Breast epithelium (tissue), 4 donors: ENCODE data around the gene CERS1. TPM values are rescaled to one million over a fixed set of nuclear protein-coding genes. Genes with fewer than 3 reads are reported as not detected.

Source experiments
- DNase-seq, 2 donors: peaks; one replicate each; pipeline ENCODE4 v3.0.0-alpha.2; 2019; ENCODE audit warnings: low spot score in 2 of 2
- H3K27ac ChIP-seq, 2 donors: fragments of 200-600 bp; sonication (generic) in 1 of 2; one replicate each; pipeline ENCODE4 v1.5.1; 2016 to 2019; ENCODE audit warnings: mild to moderate bottlenecking in 1 of 2
- H3K27me3 ChIP-seq, 2 donors: fragments of 200-600 bp; sonication (generic) in 1 of 2; one replicate each; pipeline versions ENCODE4 v1.5.1 to v1.6.0; 2017 to 2019; ENCODE audit warnings: control low read depth in 1 of 2, mild to moderate bottlenecking in 1 of 2
- H3K36me3 ChIP-seq: fragments of 200-600 bp; one replicate; pipeline ENCODE4 v1.5.1; 2019
- H3K4me1 ChIP-seq, 2 donors: fragments of 200-600 bp; sonication (generic); one replicate each; pipeline ENCODE4 v1.5.1; 2016 to 2019; ENCODE audit warnings: control low read depth in 1 of 2
- H3K4me3 ChIP-seq, 3 donors: fragments of 200-600 bp; sonication (generic); 1 replicate in 2 of 3; 2 replicates in 1 of 3; pipeline ENCODE4 v1.5.1; 2016 to 2019; ENCODE audit warnings: mild to moderate bottlenecking in 3 of 3, moderate library complexity in 2 of 3
- H3K9me3 ChIP-seq, 2 donors: fragments of 200-600 bp; sonication (generic) in 1 of 2; one replicate each; pipeline ENCODE4 v1.5.1; 2016 to 2019; ENCODE audit warnings: control low read depth in 1 of 2
- POLR2A ChIP-seq: fragments of 450-650 bp; IDR thresholded peaks from one replicate; pipeline ENCODE4 v1.6.1; 2016; ENCODE audit warnings: antibody characterized with exemption, mild to moderate bottlenecking, moderate library complexity
- POLR2AphosphoS5 ChIP-seq, 3 donors: sonication (generic); formaldehyde crosslinking; IDR thresholded peaks; one replicate each; pipeline ENCODE4 v1.6.1; 2017; ENCODE audit warnings: antibody characterized with exemption in 3 of 3
- intact Hi-C: fragments of 100-400 bp; cut with DNase I; formaldehyde crosslinking; loops from one replicate; pipeline ENCODE4 v1.15.1; 2023; ENCODE audit warnings: low total_unique reads
- total RNA-seq, 3 donors: library from RNA; depleted of rRNA; stranded (reverse); fragments of >200 nt; gene quantifications; one replicate each; pipeline ENCODE4 v1.1.0, GENCODE V29; 2016
- TF ChIP-seq, protein P1 (sequence below), 3 donors: fragments of 450-650 bp; IDR thresholded peaks; one replicate each; pipeline ENCODE4 v1.5.1; 2016 to 2017; ENCODE audit warnings: antibody characterized with exemption in 3 of 3, mild to moderate bottlenecking in 3 of 3, moderate library complexity in 3 of 3

The CERS1 gene
- total RNA-seq, 3 donors from 2014 or later: 0.29 to 0.66 TPM; not detected in 1

DNA sequence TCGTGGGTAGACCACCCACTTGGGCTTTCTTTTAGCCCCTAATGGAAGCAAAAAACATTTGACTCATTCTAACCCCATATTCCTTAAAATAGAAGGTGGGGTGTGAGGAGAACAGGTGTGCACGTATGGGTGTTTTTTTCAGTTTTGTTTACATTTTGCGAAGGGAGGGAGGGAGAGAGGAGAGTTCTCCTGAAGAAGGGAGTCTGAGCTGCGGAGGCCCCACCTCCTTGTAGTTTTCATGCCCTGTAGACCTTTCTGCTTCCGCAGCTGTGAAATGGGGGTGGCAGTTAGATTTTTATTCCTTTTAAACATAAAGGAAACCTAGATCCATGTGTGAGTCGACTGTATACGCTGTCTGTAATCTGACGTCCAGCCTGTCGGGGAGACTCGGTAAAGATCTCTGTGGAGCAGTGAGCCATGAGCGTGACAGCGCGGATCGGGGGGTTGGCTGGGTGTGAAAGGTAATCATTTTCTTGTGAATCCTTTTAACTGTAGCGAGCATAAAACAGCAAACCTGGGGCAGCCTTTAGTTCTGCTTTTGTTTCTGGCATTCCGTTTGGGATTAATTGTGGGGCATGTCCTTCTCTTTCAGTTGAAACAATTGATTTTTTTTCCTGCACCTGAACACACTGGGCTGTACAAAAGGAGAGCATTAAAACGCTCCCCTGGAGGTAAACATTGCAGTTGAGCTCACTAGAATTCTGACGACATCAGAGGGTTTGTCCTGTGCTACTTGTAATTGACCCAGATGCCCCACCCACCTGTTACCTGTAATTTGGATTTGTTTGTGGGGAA, 61.9 kb downstream of the CERS1 start:
- DNase-seq: no peak
- intact Hi-C loops: no loop called here
- peak overlapping the region; percentile 88 to 96 (median 92) for H3K4me3 ChIP-seq
- H3K9me3 ChIP-seq: no peaks in the 10 kb centered on the region
- no peaks in the 10 kb centered on the region for H3K27me3 ChIP-seq
- no peak for TF ChIP-seq POLR2AphosphoS5 (IDR thresholded peaks at IDR 0.05)
- TF ChIP-seq, protein P1, sequence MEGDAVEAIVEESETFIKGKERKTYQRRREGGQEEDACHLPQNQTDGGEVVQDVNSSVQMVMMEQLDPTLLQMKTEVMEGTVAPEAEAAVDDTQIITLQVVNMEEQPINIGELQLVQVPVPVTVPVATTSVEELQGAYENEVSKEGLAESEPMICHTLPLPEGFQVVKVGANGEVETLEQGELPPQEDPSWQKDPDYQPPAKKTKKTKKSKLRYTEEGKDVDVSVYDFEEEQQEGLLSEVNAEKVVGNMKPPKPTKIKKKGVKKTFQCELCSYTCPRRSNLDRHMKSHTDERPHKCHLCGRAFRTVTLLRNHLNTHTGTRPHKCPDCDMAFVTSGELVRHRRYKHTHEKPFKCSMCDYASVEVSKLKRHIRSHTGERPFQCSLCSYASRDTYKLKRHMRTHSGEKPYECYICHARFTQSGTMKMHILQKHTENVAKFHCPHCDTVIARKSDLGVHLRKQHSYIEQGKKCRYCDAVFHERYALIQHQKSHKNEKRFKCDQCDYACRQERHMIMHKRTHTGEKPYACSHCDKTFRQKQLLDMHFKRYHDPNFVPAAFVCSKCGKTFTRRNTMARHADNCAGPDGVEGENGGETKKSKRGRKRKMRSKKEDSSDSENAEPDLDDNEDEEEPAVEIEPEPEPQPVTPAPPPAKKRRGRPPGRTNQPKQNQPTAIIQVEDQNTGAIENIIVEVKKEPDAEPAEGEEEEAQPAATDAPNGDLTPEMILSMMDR (IDR thresholded peaks at IDR 0.05): no peak
- H3K36me3 ChIP-seq: no peaks in the 10 kb centered on the region
- H3K4me1 ChIP-seq: no peaks in the 10 kb centered on the region
- H3K27ac ChIP-seq: peak overlapping the region; percentile 93 to 96

DNA sequence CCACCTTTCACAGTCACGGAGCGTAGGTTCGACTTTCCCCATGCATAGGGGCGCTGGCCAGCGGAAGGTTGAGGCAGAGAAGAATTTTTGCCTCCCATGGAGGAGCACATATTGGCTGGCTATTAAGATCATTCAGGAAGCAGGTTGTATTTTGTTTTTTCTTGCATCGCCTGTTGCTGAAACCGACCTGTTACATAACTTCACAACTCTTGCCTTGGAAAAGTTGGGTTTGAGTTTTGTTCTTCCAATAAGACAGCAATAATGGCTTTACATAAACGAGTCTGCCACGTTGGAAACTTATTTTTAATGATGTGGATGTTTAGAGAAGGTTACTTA, 62.8 kb downstream of the CERS1 start:
- Histone ChIP-seq H3K9me3 (no peaks in the 10 kb centered on the region), H3K36me3 (no peaks in the 10 kb centered on the region), H3K4me3 (peak overlapping the region; percentile 88 to 96 (median 92)), H3K4me1 (no peaks in the 10 kb centered on the region), H3K27ac (peak overlapping the region; percentile 93 to 96), H3K27me3 (no peaks in the 10 kb centered on the region)
- no peak for DNase-seq
- intact Hi-C loops: no loop called here
- TF ChIP-seq, protein P1 (IDR thresholded peaks at IDR 0.05): no peak
- no peak for TF ChIP-seq POLR2A
- TF ChIP-seq POLR2AphosphoS5 (IDR thresholded peaks at IDR 0.05): no peak

DNA sequence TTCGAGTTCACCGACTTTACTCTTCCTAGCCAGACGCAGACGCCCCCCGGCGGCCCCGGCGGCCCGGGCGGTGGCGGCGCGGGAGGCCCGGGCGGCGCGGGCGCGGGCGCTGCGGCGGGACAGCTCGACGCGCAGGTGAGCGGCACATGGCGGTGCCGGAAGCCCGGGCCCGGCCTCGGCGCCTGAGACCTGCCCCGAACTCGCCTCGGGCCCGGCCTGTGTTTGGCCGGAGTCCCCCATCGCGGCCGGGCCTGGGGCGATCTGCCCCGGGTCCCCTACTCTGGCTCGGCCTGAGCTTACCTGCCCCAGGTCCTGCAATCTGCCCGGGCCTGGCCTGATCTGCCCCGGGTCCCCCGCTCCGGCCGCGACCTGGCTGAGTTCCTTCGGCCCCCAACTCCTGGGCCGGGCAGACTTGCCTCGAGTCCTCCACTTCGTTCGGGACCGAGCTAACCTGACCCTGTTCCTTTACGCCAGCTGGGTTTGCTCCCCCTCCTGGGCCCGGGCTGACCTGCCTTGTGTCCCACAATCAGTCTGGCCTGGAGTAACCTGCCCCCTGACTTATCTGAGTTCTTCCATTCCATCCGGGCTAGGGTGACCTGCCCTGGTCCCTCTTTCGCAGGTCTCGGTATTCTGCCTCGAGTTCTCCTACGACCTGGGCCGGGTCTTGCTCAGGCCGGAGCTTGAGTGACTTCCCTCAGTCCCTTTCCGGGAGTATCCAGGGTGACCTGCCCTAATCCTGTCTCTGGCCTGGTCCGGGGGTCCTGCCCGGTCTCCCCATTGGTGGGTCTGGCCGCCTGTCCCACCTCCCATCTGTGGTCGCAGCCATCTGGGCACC, 63.4 kb downstream of the CERS1 start:
- no peak for DNase-seq
- H3K27ac ChIP-seq: peak overlapping the region; percentile 93 to 96
- TF ChIP-seq, protein P1 (IDR thresholded peaks at IDR 0.05): no peak
- no peak for TF ChIP-seq POLR2AphosphoS5 (IDR thresholded peaks at IDR 0.05)
- TF ChIP-seq POLR2A: no peak
- H3K9me3 ChIP-seq: no peaks in the 10 kb centered on the region
- H3K36me3 ChIP-seq: no peaks in the 10 kb centered on the region
- no peaks in the 10 kb centered on the region for H3K4me1 ChIP-seq
- intact Hi-C loops: no loop called here
- H3K27me3 ChIP-seq: no peaks in the 10 kb centered on the region
- H3K4me3 ChIP-seq: peak overlapping the region; percentile 88 to 96 (median 92)

DNA sequence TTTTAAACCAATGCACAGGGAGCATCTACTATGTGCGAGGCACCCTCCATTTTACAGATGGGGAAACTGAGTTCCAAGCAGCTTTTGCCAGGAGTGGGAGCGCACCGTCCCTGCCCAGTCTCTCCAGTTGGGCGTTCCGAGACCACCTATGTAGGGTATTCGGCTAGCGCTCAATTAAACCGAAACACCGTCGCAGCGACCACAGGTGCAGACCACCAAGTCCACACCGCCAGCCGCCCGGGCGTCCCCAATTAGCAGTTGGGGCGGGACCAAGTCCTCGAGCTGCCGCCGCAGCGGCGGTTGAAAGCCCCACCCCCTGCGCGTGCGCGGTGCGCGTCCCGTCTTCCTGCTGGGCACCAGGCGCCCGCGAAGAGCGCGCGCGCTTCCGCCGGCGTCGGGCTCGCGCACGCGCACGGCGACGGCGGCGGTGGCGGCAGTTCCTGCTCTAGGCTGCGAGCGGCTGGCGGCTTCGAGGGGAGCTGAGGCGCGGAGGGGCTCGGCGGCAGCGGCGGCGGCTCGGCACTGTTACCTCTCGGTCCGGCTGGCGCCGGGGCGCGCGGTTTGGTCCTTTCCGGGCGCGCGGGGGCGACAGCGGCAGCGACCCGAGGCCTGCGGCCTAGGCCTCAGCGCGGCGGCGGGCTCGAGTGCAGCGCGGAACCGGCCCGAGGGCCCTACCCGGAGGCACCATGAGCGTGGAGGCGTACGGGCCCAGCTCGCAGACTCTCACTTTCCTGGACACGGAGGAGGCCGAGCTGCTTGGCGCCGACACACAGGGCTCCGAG, 64.2 kb downstream of the CERS1 start, which contains the start of gene UPF1:
UPF1 (plus strand) TSS at position 436 of the 782 bp plus-strand sequence; CDS start at position 687, 251 bp downstream.
- Histone ChIP-seq H3K27me3 (no peaks in the 10 kb centered on the region), H3K4me3 (peak within 1 kb of the TSS; percentile 88 to 96 (median 92)), H3K9me3 (peaks cover 0 to 8% of the 10 kb centered on the region in 2 donors), H3K27ac (peak within 1 kb of the TSS; percentile 93 to 96), H3K4me1 (no peaks in the 10 kb centered on the region), H3K36me3 (no peaks in the 10 kb centered on the region)
- peak; percentile 83 to 90 for DNase-seq
- intact Hi-C loops: no loop called here
- TF ChIP-seq POLR2A: no peak
- TF ChIP-seq, protein P1 (IDR thresholded peaks at IDR 0.05): peak in 1 of 3 donors; percentile 30
- peak; percentile 13 to 81 (median 44) for TF ChIP-seq POLR2AphosphoS5 (IDR thresholded peaks at IDR 0.05)
